Measurements from ENCODE around the gene NEAT1. TPM values are rescaled to one million over a fixed set of nuclear protein-coding genes. Genes with fewer than 3 reads are reported as not detected.

The NEAT1 gene
- total and polyA plus RNA-seq, 9 of the 15 experiments (the other 6 are each of a cell fraction or from before 2014, with no cell fraction given), result 20.1 to 389 (median 62.8) TPM

DNA sequence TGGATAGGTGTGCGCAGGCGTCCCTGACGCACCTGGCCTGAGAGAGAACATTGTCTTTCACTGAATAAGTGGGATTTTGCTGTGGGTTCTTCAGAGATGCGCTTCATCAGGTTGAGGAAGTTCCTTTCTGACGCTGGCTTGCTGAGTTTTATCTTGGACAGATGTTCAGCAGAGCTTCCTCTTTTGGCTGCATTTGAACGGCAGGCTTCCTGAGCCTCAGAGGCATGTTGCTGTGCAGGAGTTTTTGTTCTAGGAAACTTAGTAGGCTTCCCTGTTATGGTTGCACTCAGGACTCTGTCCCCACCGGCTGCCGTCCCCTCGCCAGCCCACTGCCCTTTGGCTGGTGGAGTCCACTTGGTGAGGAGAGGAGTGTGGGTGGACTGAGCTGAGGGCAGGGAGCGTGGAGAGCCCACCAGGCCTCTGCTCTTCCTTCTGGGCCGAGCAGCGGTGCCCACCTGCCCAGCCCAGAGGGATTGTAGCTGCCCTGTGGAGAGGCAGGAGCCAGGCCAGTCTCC is 18.9 kb upstream of the NEAT1 start (continued):
- TF ChIP-seq FIP1L1 (IDR thresholded peaks at IDR 0.05; ENCODE audit: low read depth, low read length, poor library complexity, severe bottlenecking), result no peak
- TF ChIP-seq NUFIP1 (IDR thresholded peaks at IDR 0.05; ENCODE audit: partially characterized antibody), result no peak
- no peak for TF ChIP-seq ILK (tag; IDR thresholded peaks at IDR 0.05; ENCODE audit: borderline replicate concordance, low read depth)
- no peak for TF ChIP-seq JUNB (CRISPR knock-in tag; conservative IDR thresholded peaks at IDR 0.05)
- no peak for TF ChIP-seq THAP7 (CRISPR knock-in tag; IDR thresholded peaks at IDR 0.05)
- TF ChIP-seq, protein P1, sequence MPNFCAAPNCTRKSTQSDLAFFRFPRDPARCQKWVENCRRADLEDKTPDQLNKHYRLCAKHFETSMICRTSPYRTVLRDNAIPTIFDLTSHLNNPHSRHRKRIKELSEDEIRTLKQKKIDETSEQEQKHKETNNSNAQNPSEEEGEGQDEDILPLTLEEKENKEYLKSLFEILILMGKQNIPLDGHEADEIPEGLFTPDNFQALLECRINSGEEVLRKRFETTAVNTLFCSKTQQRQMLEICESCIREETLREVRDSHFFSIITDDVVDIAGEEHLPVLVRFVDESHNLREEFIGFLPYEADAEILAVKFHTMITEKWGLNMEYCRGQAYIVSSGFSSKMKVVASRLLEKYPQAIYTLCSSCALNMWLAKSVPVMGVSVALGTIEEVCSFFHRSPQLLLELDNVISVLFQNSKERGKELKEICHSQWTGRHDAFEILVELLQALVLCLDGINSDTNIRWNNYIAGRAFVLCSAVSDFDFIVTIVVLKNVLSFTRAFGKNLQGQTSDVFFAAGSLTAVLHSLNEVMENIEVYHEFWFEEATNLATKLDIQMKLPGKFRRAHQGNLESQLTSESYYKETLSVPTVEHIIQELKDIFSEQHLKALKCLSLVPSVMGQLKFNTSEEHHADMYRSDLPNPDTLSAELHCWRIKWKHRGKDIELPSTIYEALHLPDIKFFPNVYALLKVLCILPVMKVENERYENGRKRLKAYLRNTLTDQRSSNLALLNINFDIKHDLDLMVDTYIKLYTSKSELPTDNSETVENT (CRISPR knock-in tag; IDR thresholded peaks at IDR 0.05), result no peak
- TF ChIP-seq NR2F6 (CRISPR knock-in tag; IDR thresholded peaks at IDR 0.05), result no peak
- no peak for TF ChIP-seq ZBTB17 (CRISPR knock-in tag; IDR thresholded peaks at IDR 0.05)
- TF ChIP-seq DMBX1 (CRISPR knock-in tag; IDR thresholded peaks at IDR 0.05; ENCODE audit: borderline replicate concordance), result no peak
- no peak for TF ChIP-seq NFIX (CRISPR knock-in tag; IDR thresholded peaks at IDR 0.05; ENCODE audit: low read depth)
- TF ChIP-seq, protein P2, sequence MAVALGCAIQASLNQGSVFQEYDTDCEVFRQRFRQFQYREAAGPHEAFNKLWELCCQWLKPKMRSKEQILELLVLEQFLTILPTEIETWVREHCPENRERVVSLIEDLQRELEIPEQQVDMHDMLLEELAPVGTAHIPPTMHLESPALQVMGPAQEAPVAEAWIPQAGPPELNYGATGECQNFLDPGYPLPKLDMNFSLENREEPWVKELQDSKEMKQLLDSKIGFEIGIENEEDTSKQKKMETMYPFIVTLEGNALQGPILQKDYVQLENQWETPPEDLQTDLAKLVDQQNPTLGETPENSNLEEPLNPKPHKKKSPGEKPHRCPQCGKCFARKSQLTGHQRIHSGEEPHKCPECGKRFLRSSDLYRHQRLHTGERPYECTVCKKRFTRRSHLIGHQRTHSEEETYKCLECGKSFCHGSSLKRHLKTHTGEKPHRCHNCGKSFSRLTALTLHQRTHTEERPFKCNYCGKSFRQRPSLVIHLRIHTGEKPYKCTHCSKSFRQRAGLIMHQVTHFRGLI (CRISPR knock-in tag; IDR thresholded peaks at IDR 0.05), result no peak
- TF ChIP-seq CTBP1 (IDR thresholded peaks at IDR 0.05; ENCODE audit: borderline replicate concordance), result peak; percentile 59; the same call in 1 of the 2 replicates
- TF ChIP-seq BHLHE40 (IDR thresholded peaks at IDR 0.05; ENCODE audit: low read length), result no peak
- no peak for TF ChIP-seq ZFP91 (CRISPR knock-in tag; IDR thresholded peaks at IDR 0.05)
- TF ChIP-seq PYGO2 (tag; IDR thresholded peaks at IDR 0.05), result no peak
- TF ChIP-seq TAL1 (IDR thresholded peaks at IDR 0.05), result peak; percentile 9; the same call in 1 of the 2 replicates
- TF ChIP-seq CCNT2 (IDR thresholded peaks at IDR 0.05; ENCODE audit: borderline replicate concordance, extremely low read depth, insufficient read length, low read depth, low read length), result no peak
- TF ChIP-seq, protein P3, sequence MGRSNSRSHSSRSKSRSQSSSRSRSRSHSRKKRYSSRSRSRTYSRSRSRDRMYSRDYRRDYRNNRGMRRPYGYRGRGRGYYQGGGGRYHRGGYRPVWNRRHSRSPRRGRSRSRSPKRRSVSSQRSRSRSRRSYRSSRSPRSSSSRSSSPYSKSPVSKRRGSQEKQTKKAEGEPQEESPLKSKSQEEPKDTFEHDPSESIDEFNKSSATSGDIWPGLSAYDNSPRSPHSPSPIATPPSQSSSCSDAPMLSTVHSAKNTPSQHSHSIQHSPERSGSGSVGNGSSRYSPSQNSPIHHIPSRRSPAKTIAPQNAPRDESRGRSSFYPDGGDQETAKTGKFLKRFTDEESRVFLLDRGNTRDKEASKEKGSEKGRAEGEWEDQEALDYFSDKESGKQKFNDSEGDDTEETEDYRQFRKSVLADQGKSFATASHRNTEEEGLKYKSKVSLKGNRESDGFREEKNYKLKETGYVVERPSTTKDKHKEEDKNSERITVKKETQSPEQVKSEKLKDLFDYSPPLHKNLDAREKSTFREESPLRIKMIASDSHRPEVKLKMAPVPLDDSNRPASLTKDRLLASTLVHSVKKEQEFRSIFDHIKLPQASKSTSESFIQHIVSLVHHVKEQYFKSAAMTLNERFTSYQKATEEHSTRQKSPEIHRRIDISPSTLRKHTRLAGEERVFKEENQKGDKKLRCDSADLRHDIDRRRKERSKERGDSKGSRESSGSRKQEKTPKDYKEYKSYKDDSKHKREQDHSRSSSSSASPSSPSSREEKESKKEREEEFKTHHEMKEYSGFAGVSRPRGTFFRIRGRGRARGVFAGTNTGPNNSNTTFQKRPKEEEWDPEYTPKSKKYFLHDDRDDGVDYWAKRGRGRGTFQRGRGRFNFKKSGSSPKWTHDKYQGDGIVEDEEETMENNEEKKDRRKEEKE (IDR thresholded peaks at IDR 0.05; ENCODE audit: borderline replicate concordance in 1 of 2, control insufficient read depth in 1 of 2, low read depth in 2 of 2, low read length in 1 of 2), result no peak
- TF ChIP-seq IFI16 (CRISPR knock-in tag; IDR thresholded peaks at IDR 0.05), result no peak

Data from K562 (cell line).